HG03280 (cell line): ENCODE data around the gene C8B.

Source experiments
- ATAC-seq: cut with Tn5 transposase; IDR thresholded peaks from one replicate; pipeline ENCODE4 v1.9.1; 2021; ENCODE audit warnings: mild to moderate bottlenecking, moderate library complexity; ENCODE audit not compliant: unreplicated experiment

Gene C8B

DNA sequence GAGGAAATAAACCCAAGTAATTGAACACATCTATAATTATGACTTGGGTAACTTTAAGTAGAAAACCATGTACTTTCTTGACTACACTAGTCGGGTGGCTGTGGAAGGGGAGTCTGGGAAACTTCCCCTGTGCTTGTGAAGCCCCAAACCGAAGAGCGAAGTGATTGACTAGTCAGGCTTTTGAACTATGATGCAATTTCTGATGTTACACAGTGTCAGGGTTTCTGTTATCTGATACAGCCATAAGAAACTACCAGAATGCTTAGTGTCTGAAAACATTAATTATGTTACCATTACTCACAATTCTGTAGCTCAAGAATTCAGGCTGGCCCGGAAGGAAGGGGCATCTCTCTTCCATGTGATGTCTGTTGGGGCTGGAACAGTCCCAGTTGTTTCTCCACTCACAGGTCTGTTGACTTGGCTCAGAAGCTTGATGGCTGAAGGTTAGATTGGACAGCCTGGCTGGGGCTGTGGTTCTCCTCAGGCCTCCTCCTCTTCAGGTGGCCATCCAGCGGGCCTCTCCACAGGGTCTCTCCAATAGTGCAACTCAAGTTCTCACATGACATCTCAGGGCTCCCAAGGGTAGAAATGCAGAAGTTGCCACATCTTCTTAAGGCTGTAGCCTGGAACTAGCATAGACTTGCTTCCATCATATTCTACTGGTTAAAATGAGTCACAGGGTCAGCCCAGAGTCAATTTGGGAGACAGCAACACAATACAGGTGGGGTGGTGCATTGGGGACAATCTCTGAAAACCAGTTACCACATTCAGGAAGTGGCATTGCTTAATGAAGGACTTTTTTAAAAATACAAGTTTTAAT lies 8.3 kb upstream of the C8B start:
- ATAC-seq, result no peak

DNA sequence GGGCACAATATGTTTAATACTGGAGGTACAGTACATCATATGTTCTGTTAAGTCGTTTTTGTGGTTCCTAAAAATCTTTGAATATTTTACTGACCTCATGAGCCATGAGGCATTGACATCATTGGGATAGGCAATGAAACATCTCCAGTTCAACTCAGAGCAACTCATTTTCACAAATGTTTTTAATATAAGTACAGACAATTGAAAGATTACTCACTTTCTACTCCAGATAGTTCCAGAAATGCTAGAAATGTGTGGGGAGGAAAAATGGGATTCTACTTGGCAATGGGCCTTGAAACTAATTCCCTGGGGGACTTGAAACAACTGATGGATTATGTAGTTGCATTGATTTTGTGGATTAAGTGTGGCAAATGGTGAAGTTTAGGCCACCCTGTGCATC lies 7.2 kb upstream of the C8B start:
- ATAC-seq, result no peak

- ATAC-seq, result no peak
Observed at GRCh38 chr1:56970280-56970679, 4.5 kb upstream of the C8B start.

DNA sequence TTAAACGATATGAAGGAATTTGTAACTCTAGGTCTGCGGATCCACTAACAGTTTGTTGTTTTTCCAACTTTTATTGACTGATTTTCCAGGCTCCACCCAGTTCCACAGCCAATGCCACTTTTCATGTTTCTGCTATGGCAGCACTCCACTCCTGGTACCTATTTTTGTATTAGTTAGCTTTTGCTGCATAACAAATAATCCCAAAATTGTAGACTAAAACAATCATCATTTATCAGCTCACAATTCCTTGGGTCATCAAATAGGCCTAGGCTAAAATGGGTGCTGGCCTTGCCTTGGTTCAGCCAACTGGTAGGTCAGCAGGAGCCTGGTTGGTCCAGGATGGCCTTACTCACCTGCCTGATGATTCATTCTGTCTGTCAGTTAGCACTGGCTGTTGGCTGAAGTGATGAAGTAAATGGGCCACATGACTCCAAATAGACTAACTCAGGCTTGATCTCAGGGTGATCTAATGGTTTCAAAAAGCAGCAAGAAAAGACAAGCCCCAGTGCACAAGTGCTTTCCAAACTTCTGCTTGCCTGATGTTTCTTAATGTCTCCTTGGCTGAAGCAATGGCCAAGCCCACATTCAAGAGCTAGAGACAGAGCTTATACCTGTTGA lies 3.2 kb upstream of the C8B start:
- ATAC-seq, result no peak

GRCh38 chr1:56967900-56968832 lies 2.4 kb upstream of the C8B start:
- ATAC-seq, result no peak

GRCh38 chr1:56967355-56967754 lies 1.5 kb upstream of the C8B start:
- ATAC-seq, result no peak

DNA sequence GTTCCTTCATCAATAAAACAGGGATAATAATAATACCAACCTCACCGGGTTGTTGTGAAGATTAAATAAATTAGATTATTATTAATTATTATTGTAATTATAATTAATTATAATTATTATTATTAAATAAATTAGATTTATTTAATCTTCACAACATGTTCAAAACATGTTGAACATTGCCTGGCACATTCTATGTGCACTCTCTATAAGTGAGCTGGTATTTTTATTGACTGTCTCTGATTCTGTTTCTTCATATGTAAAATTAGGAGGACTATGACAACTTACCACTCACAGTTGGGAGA lies 834 bp upstream of the C8B start:
- ATAC-seq, result no peak

- ATAC-seq, result no peak
Observed at GRCh38 chr1:56965191-56965590, 624 bp downstream of the C8B start.

- ATAC-seq, result no peak
Observed at GRCh38 chr1:56964349-56965017, 1.3 kb downstream of the C8B start.

- ATAC-seq, result no peak
Observed at GRCh38 chr1:56963667-56964066, 2.1 kb downstream of the C8B start.

- no peak for ATAC-seq
Observed at GRCh38 chr1:56961426-56961825, 4.4 kb downstream of the C8B start.

- ATAC-seq, result no peak
Observed at GRCh38 chr1:56958526-56958925, 7.3 kb downstream of the C8B start.

- ATAC-seq, result no peak
Observed at GRCh38 chr1:56957931-56958330, 7.9 kb downstream of the C8B start.

GRCh38 chr1:56954664-56955063 lies 11.2 kb downstream of the C8B start:
- no peak for ATAC-seq

DNA sequence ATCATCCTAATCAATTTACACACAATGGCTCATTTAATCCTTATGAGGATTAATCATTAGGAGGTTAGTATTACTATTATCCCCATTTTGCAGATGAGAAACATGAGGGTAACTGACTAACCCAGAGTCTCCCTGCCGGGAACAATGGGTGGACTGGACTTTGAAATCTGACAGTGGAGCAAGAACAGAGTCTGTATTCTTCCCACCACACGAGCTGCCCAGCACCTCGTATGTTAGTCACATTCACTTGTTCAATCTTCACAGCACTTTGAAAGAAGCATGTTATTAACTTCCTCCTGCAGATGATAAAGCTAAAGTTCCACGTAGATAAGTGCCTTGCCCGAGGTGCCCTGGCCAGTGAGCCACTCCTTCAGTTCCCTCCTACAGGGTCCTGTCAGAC lies 12.4 kb downstream of the C8B start:
- no peak for ATAC-seq

DNA sequence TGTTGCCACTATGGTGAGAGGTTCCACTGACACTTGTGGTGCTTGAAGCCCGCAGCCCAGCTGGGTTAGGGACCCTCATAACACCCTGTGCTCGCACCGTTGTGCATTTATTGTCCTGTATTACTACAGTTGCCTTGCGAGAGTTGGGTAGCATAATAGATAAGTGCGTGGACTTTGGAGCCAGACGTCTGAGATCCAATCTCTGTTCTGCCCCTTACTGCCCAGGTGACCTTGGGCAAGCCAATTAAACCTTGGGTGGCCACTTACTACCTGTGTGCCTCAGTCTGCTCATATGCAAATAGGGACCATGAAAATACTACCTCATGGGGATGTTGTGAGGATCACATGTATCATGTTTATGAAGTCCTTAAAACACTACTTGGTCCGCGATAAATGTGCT lies 13.3 kb downstream of the C8B start:
- ATAC-seq, result no peak

DNA sequence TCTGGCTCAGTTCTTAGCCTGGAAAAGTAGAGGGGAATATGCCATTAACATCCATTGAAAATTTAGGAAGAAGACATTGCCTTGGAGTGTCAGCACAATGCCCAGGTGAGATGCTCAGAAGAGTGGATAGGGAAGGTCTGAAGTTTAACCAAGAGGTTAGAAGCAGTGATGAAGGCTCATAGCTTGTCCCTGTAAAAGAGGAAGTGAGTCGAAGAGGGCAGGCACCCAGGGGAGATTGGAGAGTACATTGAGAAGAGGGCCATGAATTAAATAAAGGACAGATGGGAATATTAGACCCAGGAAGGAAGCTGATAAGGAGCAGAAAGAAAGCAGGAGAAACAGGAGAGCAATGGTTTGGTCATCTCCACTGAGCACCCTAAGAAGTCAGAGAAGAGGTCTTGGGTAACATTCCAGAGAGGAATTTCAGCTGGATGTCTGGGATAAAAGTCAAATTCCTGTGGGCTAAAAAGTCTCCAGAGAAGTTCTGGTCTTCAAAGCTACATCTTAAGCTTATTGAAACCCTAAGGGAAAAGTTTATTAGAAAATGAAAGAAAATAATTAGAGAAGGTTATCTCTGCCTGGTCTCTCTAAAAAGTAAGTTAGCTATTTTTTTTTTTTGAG lies 17.3 kb downstream of the C8B start:
- ATAC-seq, result no peak

- ATAC-seq, result no peak
Observed at GRCh38 chr1:56940039-56940438, 25.8 kb downstream of the C8B start.

GRCh38 chr1:56939209-56939608 lies 26.6 kb downstream of the C8B start:
- ATAC-seq, result no peak

- ATAC-seq, result no peak
Observed at GRCh38 chr1:56938646-56939045, 27.2 kb downstream of the C8B start.
